ENCODE results near the gene UNKL.

DNA sequence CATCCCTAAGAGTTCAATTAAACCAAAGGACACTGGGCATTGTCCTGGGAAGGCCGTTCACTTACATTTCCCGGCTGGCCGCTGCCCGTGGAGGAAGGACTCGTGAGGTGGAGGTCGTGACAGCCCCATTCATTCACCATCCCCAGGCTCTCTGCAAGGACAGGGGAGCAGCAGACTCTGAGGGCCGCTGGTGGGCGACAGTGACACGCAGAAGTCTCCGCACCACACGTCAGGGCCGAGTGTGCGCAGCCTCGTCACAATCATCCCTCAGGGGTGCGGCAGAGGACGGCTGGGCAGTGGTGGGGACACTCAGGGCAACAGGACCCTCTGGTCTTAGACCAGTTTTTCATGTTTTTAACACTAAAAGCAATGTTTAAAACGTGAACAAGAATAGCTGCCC, 21.7 kb downstream of the UNKL start:
- TF ChIP-seq, protein P1, sequence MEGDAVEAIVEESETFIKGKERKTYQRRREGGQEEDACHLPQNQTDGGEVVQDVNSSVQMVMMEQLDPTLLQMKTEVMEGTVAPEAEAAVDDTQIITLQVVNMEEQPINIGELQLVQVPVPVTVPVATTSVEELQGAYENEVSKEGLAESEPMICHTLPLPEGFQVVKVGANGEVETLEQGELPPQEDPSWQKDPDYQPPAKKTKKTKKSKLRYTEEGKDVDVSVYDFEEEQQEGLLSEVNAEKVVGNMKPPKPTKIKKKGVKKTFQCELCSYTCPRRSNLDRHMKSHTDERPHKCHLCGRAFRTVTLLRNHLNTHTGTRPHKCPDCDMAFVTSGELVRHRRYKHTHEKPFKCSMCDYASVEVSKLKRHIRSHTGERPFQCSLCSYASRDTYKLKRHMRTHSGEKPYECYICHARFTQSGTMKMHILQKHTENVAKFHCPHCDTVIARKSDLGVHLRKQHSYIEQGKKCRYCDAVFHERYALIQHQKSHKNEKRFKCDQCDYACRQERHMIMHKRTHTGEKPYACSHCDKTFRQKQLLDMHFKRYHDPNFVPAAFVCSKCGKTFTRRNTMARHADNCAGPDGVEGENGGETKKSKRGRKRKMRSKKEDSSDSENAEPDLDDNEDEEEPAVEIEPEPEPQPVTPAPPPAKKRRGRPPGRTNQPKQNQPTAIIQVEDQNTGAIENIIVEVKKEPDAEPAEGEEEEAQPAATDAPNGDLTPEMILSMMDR (IDR thresholded peaks at IDR 0.05): no peak
- TF ChIP-seq POLR2AphosphoS5 (IDR thresholded peaks at IDR 0.05) (no peak), POLR2A (IDR thresholded peaks at IDR 0.05) (no peak), EP300 (IDR thresholded peaks at IDR 0.05) (no peak)
